Chondrocyte (in vitro differentiated cells): Measurements from ENCODE around the gene CXCL16. TPM values are rescaled to one million over a fixed set of nuclear protein-coding genes. Genes with fewer than 3 reads are reported as not detected.
"Not testable (repeated sequence)": the region's sequence is repeated elsewhere in the genome, so short reads cannot be mapped to it uniquely, and the experiment has no call there.

Source experiments
- DNase-seq: peaks from one replicate; pipeline ENCODE4 v3.0.0; 2021; ENCODE audit warnings: mixed read lengths, low spot score
- H3K27ac Mint-ChIP-seq: one replicate; pipeline ENCODE4 v1.8.0; 2021; ENCODE audit warnings: mild to moderate bottlenecking, moderate library complexity, mixed read lengths; ENCODE audit not compliant: unreplicated experiment
- H3K27me3 Mint-ChIP-seq: 2 replicates; pipeline ENCODE4 v1.8.0; 2021; ENCODE audit warnings: low read depth, mixed read lengths
- H3K36me3 Mint-ChIP-seq: 2 replicates; pipeline ENCODE4 v1.8.0; 2021; ENCODE audit warnings: low read depth, mixed read lengths
- H3K4me1 Mint-ChIP-seq: 2 replicates; pipeline ENCODE4 v1.8.0; 2021; ENCODE audit warnings: low read depth, mild to moderate bottlenecking, mixed read lengths
- H3K4me3 Mint-ChIP-seq: one replicate; pipeline ENCODE4 v1.8.0; 2021; ENCODE audit warnings: mild to moderate bottlenecking, moderate library complexity, mixed read lengths; ENCODE audit not compliant: unreplicated experiment
- H3K9me3 Mint-ChIP-seq: 2 replicates; pipeline ENCODE4 v1.8.0; 2021; ENCODE audit warnings: low read depth, mixed read lengths
- CTCF ChIP-seq: fragments of 200-600 bp; sonication (generic); IDR thresholded peaks from 2 replicates; pipeline ENCODE4 v1.5.0; 2021; ENCODE audit warnings: antibody characterized with exemption, mild to moderate bottlenecking, moderate library complexity
- total RNA-seq: library from RNA; stranded (reverse); gene quantifications from 3 replicates; pipeline ENCODE4 v1.2.1, GENCODE V29; 2021

CXCL16 gene
- total RNA-seq, 1 donor from 2014 or later, result 5.4 TPM

DNA sequence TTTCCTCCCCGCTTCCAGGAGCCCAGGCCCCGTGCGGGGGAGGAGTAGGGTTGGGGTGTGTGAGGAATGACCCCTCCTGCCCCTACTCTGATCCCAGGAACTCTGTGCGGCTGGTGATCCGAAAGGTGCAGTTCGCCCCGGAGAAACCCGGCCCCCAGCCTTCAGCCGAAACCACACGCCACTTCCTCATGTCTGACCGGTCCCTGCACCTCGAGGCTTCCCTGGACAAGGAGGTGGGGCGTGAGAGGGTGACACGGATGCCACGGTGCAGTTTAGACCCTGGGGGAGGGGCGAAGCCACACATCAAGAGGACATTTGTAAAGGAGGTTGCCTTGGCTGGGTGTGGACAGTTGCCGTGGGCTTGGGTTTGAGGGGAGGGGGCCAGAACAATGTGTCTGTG, 21.9 kb downstream of the CXCL16 start:
- Mint-ChIP-seq H3K9me3 (no peaks in the 10 kb centered on the region), H3K4me1 (peaks cover 5% of the 10 kb centered on the region), H3K27ac (no peak overlapping the region), H3K27me3 (no peaks in the 10 kb centered on the region), H3K4me3 (no peak overlapping the region), H3K36me3 (no peaks in the 10 kb centered on the region)
- DNase-seq, result no peak
- no peak for TF ChIP-seq CTCF

GRCh38 chr17:4716081-4716480, 23.6 kb downstream of the CXCL16 start:
- H3K36me3 Mint-ChIP-seq, result no peaks in the 10 kb centered on the region
- H3K27me3 Mint-ChIP-seq, result no peaks in the 10 kb centered on the region
- H3K4me3 Mint-ChIP-seq, result no peak overlapping the region
- H3K4me1 Mint-ChIP-seq, result peaks cover 1% of the 10 kb centered on the region
- no peak for DNase-seq
- no peak for TF ChIP-seq CTCF
- H3K9me3 Mint-ChIP-seq, result no peaks in the 10 kb centered on the region
- H3K27ac Mint-ChIP-seq, result no peak overlapping the region

GRCh38 chr17:4715063-4715744, 24.5 kb downstream of the CXCL16 start:
- Mint-ChIP-seq H3K9me3 (no peaks in the 10 kb centered on the region), H3K4me1 (peaks cover 3% of the 10 kb centered on the region), H3K27me3 (no peaks in the 10 kb centered on the region), H3K27ac (no peak overlapping the region), H3K4me3 (no peak overlapping the region), H3K36me3 (no peaks in the 10 kb centered on the region)
- DNase-seq, result no peak
- TF ChIP-seq CTCF, result no peak

DNA sequence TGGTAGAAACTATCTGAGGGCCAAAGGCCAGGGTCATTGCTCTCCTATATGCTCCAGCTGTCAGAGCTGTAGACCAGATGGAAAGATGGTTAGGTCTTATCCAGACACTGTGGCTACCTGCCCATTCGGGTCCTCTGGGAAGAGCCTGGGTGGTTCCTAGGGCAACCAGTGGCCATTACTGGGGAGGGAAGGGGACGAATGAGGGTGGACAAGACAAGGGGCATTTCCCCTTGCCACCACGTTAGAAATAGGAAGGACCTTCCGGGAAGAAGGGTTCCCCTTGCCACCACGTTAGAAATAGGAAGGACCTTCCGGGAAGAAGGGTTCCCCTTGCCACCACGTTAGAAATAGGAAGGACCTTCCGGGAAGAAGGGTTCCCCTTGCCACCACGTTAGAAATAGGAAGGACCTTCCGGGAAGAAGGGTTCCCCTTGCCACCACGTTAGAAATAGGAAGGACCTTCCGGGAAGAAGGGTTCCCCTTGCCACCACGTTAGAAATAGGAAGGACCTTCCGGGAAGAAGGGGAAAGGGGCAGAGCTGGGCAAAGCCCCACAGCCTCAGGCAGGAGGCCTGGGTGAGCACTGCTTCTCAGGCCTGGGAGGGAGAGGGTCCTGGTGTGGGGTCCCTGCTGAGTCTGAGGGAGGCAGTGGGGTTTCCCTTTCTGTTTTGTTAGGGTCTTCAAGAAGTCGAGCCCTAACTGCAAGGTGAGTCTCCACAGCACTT, 25.2 kb downstream of the CXCL16 start:
- not testable (repeated sequence) for H3K4me3 Mint-ChIP-seq, H3K27ac Mint-ChIP-seq, H3K4me1 Mint-ChIP-seq, H3K36me3 Mint-ChIP-seq, DNase-seq, H3K27me3 Mint-ChIP-seq, H3K9me3 Mint-ChIP-seq

GRCh38 chr17:4712526-4712925, 27.2 kb downstream of the CXCL16 start:
- no peaks in the 10 kb centered on the region for H3K36me3 Mint-ChIP-seq
- no peaks in the 10 kb centered on the region for H3K27me3 Mint-ChIP-seq
- no peak overlapping the region for H3K4me3 Mint-ChIP-seq
- no peak for TF ChIP-seq CTCF
- no peak for DNase-seq
- peaks cover 10% of the 10 kb centered on the region for H3K4me1 Mint-ChIP-seq
- H3K27ac Mint-ChIP-seq, result no peak overlapping the region
- H3K9me3 Mint-ChIP-seq, result no peaks in the 10 kb centered on the region
